GM12801 (cell line): Measurements from ENCODE around the gene ANKIB1.

Experiments
- TF ChIP-seq, protein P1 (sequence below): IDR thresholded peaks from one replicate; pipeline ENCODE4 v1.5.1; 2011; ENCODE audit warnings: control low read depth; ENCODE audit not compliant: insufficient read length; ENCODE audit errors: extremely low read depth

ANKIB1 gene

DNA sequence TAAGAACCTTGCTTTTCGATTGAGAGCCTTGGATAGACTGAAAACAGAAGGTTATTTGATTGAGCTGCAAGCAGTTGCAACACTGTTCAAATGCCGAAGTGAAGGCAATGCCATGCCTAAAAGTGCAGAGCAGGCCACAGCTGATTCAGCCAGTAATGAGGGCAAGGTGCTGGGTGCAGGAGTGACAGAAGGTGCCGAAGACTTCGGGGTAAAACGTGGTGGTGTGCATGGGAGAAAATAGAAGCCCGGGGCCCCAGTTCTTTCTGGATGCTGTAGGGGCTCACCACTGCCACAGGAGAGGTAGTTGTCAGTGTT lies 157.9 kb downstream of the ANKIB1 start:
- TF ChIP-seq, protein P1, sequence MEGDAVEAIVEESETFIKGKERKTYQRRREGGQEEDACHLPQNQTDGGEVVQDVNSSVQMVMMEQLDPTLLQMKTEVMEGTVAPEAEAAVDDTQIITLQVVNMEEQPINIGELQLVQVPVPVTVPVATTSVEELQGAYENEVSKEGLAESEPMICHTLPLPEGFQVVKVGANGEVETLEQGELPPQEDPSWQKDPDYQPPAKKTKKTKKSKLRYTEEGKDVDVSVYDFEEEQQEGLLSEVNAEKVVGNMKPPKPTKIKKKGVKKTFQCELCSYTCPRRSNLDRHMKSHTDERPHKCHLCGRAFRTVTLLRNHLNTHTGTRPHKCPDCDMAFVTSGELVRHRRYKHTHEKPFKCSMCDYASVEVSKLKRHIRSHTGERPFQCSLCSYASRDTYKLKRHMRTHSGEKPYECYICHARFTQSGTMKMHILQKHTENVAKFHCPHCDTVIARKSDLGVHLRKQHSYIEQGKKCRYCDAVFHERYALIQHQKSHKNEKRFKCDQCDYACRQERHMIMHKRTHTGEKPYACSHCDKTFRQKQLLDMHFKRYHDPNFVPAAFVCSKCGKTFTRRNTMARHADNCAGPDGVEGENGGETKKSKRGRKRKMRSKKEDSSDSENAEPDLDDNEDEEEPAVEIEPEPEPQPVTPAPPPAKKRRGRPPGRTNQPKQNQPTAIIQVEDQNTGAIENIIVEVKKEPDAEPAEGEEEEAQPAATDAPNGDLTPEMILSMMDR: no peak

DNA sequence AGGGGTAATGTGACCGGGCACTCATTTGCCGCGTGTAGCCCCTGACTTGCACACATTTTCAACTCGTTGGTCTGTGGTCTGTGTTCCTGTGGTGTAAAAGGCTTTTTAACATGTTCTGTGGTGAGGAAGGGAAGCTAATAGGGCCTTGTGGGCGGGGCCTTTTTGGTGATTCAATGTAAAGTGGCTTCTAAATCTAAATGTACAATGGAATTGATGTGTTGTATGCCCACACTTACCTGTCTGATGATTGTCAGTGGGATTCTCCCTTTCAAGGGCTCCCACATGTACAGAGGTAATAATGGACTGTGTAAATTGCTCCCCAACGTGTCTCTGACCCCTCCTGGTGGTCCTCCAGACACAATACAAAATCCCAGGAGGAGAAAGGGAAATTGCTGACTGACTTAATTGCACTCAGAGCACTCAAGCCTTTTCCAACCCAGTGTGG lies 158.4 kb downstream of the ANKIB1 start:
- TF ChIP-seq, protein P1: no peak

DNA sequence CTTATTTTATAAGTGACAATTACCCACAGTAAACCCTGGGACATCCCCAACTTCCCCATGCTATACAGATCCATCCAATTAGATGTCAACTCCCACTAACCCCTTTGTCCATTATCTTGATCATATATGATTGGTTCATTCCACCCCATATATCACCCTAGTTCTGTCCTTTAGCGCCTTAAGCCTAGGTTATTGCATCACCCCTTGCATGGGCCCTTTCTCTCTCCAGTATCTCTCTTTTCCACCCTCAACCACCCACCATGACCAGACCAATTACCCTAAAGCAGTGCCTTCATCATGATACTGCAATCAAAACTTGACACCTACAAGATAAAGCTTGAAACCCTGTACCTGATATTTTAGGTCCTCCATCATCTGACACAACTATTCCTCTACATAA lies 163.6 kb downstream of the ANKIB1 start:
- TF ChIP-seq, protein P1: no peak

DNA sequence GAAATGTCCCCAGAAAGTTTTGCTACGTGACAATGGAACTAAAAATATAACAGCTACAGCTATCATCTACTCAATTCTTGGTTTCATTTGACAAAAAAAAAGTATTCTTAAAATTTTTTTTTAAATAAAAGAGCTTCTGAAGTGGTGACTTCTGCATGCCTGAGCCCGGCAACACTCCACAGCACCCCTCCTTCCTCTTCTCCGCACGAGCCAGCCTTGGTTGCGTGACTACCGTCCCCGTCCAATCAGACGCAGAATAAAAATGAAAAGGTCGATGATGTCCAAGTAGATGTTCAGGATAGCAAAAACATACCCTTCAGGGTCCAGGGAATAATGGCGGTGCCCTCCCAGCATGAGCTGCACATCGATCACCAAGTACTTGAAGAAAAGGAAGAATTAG lies 167.0 kb downstream of the ANKIB1 start:
- TF ChIP-seq, protein P1: no peak

DNA sequence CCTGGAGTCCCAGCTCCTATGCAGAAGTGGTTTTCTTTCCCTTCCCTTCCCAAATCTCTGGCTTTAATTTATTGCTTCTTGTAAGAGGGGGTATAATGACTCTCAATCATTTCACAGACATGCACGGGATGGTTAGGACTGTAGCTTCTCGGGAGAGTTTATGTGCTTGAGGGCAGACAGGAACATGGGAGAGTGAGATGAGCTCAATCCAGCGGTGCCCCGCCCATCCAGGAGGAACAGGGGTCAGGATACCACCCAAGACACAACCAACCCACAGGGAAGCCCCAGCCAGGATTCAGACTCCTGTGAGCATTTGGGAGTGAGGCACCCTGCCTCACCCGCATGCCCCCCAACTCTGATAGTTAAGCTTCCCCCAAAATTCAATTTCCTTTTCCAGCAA lies 167.8 kb downstream of the ANKIB1 start:
- TF ChIP-seq, protein P1: no peak

DNA sequence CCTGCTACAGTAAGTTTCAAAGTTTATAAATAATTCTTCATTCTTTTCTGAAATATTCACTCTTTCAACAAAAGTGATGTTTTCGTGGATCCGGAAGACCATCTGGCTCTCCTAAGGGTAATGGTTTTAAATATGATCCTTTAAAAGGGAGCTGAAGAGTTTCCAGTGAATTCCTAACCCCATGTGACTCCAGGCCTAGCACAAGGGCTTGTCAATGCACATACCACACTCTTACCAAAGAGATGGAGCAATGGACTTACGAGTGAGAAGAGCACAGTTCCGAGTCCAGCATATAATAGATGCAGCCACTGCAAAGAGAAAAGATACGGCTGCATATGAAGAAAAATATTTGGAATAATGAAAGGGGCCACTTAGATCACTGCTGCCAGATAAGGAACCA lies 169.5 kb downstream of the ANKIB1 start:
- TF ChIP-seq, protein P1: no peak

DNA sequence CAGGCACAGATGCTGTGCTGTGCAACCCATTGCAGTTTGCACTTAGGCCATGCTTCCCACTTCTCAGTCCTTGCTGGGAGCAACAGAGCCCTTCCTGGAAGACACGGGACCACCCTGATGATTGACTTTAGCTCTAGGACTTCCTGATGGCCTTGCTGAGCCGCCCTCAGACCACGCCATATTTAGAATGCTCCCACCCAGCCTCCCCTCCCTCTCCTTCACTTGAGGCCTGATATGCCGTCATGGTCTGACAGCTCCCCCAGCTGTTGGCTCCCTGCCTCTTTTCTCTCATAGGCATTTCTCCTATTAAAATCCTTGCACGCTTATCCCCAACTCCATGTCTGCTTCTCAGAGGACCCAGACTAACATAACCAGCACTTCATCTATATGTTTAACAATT lies 172.1 kb downstream of the ANKIB1 start:
- TF ChIP-seq, protein P1: no peak

DNA sequence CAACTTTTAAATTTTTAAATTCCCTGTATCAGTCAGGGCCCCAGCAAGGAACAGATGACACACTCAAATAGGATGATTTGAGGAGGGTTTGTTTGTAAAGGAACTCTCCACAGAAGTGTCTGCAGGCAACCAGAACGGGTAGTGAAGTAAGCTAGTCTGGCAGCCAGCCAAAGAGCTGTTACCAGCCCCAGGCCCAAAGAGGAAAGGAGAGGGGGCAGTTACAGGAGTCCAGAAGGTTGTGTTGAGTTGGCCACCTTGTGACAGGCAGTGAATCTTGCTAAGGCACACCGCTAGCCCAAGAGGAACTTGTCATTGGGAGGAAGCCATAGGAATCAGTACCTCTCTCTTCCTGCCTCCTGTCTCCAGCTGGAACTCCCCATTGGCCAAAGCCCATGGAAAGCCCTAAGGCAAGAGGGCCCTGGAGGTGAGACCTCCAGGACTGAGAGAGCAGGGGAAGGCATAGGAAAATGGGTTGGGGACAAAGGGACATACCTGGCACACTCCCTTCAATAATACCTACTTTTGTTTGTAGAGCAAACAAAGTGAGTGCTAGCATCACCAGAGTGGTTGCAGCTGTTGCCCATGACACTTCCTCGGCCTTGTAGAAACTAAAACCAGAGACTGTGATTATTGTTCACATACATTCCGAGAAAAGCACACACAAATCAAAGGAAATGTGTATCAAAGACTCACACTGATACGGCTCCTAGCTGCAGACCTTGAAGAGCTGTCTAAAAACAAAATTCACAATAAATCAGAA lies 176.1 kb downstream of the ANKIB1 start:
- TF ChIP-seq, protein P1: no peak
